ENCODE measurements around the gene MGLL.

- TF ChIP-seq CTCF (IDR thresholded peaks at IDR 0.05) (no peak), ZFX (IDR thresholded peaks at IDR 0.05; ENCODE audit: borderline replicate concordance) (no peak)
Observed at GRCh38 chr3:127707851-127708411, 114.4 kb downstream of the MGLL start.

All from 22Rv1 (cell line).